ENCODE results near the gene FAM171A1.

FAM171A1 gene

GRCh38 chr10:15181576-15182156 is 189.4 kb downstream of the FAM171A1 start:
- DNase-seq (ENCODE audit: extremely low read depth in 1 of 2, low read depth in 1 of 2), result no peak

DNA sequence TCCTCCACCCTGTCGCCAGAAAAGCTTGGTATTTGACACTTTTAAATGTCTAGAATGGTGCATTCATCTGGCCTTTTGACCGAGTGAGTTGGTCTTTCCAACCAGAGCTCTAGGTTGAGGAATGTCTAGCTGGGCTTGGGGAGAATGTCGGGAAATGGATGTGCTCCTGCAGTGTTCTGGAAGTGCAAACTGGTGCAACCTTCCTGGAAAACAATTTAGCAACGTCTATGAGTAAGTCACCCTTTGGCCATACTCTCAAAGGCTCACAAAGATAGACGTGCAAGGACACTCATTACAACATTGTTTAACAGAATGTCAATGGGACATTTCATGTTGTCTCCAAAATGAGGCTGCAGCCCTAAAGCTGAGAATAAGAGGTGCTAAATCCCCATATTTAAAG is 190.4 kb downstream of the FAM171A1 start:
- no peak for DNase-seq (ENCODE audit: extremely low read depth in 1 of 2, low read depth in 1 of 2)

DNA sequence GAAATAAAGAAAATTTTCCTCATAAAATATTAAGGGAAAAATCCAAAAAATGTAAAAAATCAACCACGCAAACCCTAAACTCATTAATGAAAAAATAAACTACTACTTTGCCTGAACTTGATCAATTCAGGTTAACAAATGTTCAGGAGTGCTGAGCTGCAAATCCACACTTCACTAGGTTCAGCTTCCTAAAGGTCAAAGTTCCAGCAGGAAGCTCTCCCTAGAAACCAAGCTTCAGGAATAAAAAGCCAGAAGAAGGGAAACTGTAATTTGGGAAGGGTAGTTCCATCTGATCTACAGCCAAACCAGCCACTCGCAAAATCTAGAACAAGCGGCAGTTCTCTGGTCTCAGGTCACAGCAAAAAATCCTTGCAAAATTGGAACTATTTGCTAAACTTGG is 194.8 kb downstream of the FAM171A1 start:
- DNase-seq (ENCODE audit: extremely low read depth in 1 of 2, low read depth in 1 of 2), result no peak

- DNase-seq (ENCODE audit: extremely low read depth in 1 of 2, low read depth in 1 of 2), result no peak
Observed at GRCh38 chr10:15175587-15175986, 195.5 kb downstream of the FAM171A1 start.

GRCh38 chr10:15172306-15172840 is 198.7 kb downstream of the FAM171A1 start:
- DNase-seq (ENCODE audit: extremely low read depth in 1 of 2, low read depth in 1 of 2), result no peak

DNA sequence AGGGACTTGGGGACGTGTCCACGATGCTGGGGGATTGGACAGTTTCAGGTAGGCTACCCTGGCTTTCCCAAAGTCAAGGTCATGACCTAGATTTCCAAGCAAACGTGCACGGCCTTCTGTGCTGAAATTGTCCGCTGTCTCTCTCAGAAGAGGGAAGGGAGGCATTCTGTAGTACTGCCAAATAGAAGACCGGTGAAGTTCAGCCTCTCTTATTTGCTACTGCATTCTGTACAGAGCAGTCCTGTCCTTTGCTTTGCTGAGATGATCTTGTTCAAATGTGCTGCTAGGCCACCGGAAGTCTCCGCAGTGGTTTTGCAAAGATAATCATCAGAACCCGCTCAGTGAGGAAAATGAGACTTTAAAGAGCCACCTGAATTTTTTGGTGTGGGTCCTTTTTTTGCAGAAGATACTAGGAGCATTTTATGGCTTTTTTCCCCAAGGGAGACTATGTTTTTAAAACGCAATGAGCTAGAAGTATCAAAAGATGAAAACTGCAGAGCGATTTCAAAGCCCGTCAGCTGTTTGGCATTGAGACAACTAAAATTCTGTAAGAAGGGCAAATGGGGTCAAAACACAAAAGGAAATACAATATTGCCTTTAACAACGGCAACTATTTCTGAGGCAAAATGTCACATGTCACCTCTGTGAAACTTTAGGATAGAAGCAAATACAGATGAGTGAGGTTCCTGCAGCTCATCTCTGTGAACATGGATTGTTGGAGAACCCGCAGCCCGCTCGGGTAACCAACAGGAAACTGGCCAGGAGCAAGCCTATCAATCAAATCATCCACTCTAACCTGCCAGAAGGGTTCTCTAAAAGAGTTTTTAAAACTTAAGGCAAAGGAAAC is 201.3 kb downstream of the FAM171A1 start:
- DNase-seq (ENCODE audit: extremely low read depth in 1 of 2, low read depth in 1 of 2), result peak in 1 of 2 donors; percentile 38

- peak; percentile 83 to 93 for DNase-seq (ENCODE audit: extremely low read depth in 1 of 2, low read depth in 1 of 2)
Observed at GRCh38 chr10:15168786-15169554, 202.1 kb downstream of the FAM171A1 start.

GRCh38 chr10:15168291-15168785 is 202.8 kb downstream of the FAM171A1 start, which contains the start of gene NMT2:
NMT2 (minus strand) TSS chr10:15168693; CDS start chr10:15168612, 81 bp downstream.
- no peak for DNase-seq (ENCODE audit: extremely low read depth in 1 of 2, low read depth in 1 of 2)

- DNase-seq (ENCODE audit: extremely low read depth in 1 of 2, low read depth in 1 of 2), result peak; percentile 17 to 34
Observed at GRCh38 chr10:15167411-15168290, 203.4 kb downstream of the FAM171A1 start.

DNA sequence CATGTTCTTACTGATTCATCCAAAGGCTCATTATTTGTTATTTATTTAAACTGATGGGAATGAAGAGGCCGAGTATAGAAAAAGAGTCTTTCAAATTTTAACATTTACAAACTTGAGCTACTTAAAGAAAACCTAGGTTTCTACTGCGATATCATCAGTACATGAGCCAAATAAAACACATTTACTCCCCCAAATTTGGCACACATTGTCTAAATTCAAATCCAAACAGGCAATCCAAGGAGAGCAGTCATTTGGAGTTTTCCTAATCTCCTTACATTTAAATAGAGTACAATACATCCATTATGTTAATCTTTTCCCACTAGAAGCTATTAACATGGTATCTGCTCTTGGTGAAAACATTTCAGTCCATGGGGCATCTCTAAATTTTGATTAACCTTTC is 204.8 kb downstream of the FAM171A1 start:
- DNase-seq (ENCODE audit: extremely low read depth in 1 of 2, low read depth in 1 of 2), result no peak

DNA sequence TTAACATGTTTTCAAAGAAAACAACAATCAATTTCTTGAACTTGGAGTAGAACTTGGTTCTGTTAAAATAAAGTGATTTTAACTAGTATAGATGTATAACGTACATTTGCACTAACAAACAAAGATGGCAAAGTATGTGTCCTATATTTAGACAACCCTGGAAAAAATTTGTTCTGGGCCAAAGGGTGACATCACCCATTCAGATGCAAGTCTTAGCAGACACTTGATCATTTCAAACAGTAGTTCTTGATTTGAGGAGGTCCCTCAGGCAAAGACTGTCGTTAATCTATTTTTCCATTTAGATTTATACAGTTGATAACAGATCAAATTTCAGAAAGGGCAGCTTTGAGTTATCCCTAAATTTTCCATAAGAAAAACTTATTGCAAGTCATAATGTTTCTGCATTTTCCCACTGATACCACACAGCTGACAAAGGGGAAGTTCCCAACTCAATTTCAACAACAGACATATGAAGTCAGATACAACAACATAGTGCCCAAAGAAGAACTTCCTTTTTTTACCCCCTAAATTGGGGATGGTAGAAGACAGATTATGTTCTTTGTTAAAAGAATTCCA is 207.7 kb downstream of the FAM171A1 start:
- no peak for DNase-seq (ENCODE audit: extremely low read depth in 1 of 2, low read depth in 1 of 2)

All from stimulated activated CD8-positive, alpha-beta memory T cell treated with anti-CD3 and anti-CD28 coated beads, Interleukin-7, amount 100 ng/mL, for 48 hours (primary cell).